ENCODE measurements around the gene IGF1R.

DNA sequence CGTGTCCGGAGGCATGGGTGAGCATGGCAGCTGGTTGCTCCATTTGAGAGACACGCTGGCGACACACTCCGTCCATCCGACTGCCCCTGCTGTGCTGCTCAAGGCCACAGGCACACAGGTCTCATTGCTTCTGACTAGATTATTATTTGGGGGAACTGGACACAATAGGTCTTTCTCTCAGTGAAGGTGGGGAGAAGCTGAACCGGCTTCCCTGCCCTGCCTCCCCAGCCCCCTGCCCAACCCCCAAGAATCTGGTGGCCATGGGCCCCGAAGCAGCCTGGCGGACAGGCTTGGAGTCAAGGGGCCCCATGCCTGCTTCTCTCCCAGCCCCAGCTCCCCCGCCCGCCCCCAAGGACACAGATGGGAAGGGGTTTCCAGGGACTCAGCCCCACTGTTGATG lies 309.7 kb downstream of the IGF1R start:
- TF ChIP-seq POLR2A (IDR thresholded peaks at IDR 0.05) (no peak), EP300 (IDR thresholded peaks at IDR 0.05) (no peak), POLR2AphosphoS5 (IDR thresholded peaks at IDR 0.05) (no peak)
- TF ChIP-seq, protein P1, sequence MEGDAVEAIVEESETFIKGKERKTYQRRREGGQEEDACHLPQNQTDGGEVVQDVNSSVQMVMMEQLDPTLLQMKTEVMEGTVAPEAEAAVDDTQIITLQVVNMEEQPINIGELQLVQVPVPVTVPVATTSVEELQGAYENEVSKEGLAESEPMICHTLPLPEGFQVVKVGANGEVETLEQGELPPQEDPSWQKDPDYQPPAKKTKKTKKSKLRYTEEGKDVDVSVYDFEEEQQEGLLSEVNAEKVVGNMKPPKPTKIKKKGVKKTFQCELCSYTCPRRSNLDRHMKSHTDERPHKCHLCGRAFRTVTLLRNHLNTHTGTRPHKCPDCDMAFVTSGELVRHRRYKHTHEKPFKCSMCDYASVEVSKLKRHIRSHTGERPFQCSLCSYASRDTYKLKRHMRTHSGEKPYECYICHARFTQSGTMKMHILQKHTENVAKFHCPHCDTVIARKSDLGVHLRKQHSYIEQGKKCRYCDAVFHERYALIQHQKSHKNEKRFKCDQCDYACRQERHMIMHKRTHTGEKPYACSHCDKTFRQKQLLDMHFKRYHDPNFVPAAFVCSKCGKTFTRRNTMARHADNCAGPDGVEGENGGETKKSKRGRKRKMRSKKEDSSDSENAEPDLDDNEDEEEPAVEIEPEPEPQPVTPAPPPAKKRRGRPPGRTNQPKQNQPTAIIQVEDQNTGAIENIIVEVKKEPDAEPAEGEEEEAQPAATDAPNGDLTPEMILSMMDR (IDR thresholded peaks at IDR 0.05), result no peak
